Astrocyte of the spinal cord (primary cell): Measurements from ENCODE around the gene MMP17.
"Not testable (repeated sequence)": the region's sequence is repeated elsewhere in the genome, so short reads cannot be mapped to it uniquely, and the experiment has no call there.

Experiments used
- DNase-seq: peaks from one replicate; pipeline ENCODE4 v3.0.0; 2011; ENCODE audit warnings: low read depth, low spot score
- H3K4me3 ChIP-seq: 2 replicates; pipeline ENCODE4 v1.5.1; 2011; ENCODE audit warnings: low read depth, mild to moderate bottlenecking, low read length, moderate library complexity
- in situ Hi-C: cut with HindIII; loops from 2 replicates; pipeline ENCODE4 v1.10.0; 2017; ENCODE audit warnings: low sequenced_read_pairs
- TF ChIP-seq, protein P1 (sequence below): IDR thresholded peaks from 2 replicates; pipeline ENCODE4 v1.5.1; 2012; ENCODE audit warnings: low read depth, mild to moderate bottlenecking, low read length, inconsistent platforms

The MMP17 gene

DNA sequence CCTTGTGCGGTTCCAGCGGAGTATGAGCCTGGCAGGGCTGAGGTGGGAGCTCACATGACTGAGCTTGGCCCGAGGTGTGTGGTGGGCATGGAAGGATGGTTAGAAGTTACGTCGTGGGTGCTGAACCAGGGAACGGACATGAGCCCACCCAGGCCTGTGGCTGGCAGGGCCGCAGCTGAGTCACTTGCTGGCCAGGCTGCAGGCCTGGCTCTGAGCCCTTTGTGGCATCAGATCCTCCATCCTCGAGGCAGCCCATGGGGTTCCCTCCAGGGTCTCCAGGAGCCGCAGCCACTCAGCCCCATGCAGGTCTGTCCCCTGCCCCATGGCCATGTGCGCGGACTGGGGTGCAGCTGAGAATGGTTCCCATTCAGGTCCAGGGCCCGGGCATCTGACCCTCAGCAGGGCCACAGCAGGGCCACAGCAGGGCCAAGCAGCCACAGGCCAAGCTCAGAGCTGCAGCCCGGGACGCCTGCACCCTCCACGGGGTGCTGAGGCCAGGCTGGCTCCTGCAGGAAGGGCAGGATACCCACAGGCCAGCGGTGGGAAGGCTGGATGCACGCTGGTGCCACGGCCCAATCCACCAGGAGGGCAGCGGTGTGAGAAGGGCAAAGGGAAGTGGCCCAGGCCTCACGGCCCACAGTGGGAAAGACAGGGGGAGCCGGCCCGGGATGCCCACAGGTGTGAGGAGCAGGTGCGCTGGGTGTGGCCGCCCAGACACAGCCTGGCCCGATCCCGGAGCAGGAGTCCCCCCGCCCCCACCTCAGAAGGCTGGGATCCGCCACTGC, 39.9 kb downstream of the MMP17 start:
- in situ Hi-C loops, result no loop called here
- no peak overlapping the region for H3K4me3 ChIP-seq
- no peak for DNase-seq
- TF ChIP-seq, protein P1, sequence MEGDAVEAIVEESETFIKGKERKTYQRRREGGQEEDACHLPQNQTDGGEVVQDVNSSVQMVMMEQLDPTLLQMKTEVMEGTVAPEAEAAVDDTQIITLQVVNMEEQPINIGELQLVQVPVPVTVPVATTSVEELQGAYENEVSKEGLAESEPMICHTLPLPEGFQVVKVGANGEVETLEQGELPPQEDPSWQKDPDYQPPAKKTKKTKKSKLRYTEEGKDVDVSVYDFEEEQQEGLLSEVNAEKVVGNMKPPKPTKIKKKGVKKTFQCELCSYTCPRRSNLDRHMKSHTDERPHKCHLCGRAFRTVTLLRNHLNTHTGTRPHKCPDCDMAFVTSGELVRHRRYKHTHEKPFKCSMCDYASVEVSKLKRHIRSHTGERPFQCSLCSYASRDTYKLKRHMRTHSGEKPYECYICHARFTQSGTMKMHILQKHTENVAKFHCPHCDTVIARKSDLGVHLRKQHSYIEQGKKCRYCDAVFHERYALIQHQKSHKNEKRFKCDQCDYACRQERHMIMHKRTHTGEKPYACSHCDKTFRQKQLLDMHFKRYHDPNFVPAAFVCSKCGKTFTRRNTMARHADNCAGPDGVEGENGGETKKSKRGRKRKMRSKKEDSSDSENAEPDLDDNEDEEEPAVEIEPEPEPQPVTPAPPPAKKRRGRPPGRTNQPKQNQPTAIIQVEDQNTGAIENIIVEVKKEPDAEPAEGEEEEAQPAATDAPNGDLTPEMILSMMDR, result no peak

- DNase-seq, result peak; percentile 31
- in situ Hi-C loops, result no loop called here
- TF ChIP-seq, protein P1, result no peak
- no peak overlapping the region for H3K4me3 ChIP-seq
Measured at GRCh38 chr12:131869871-131870418, 41.8 kb downstream of the MMP17 start.

GRCh38 chr12:131871677-131872076, 43.5 kb downstream of the MMP17 start:
- no peak for DNase-seq
- TF ChIP-seq, protein P1, result no peak

GRCh38 chr12:131872154-131873051, 44.2 kb downstream of the MMP17 start:
- in situ Hi-C loops, result no loop called here
- no peak overlapping the region for H3K4me3 ChIP-seq
- DNase-seq, result peak; percentile 79
- TF ChIP-seq, protein P1, result no peak

More at GRCh38 chr12:131871677-131872076, 43.5 kb downstream of the MMP17 start:
- in situ Hi-C loops, result no loop called here
- H3K4me3 ChIP-seq, result no peak overlapping the region

DNA sequence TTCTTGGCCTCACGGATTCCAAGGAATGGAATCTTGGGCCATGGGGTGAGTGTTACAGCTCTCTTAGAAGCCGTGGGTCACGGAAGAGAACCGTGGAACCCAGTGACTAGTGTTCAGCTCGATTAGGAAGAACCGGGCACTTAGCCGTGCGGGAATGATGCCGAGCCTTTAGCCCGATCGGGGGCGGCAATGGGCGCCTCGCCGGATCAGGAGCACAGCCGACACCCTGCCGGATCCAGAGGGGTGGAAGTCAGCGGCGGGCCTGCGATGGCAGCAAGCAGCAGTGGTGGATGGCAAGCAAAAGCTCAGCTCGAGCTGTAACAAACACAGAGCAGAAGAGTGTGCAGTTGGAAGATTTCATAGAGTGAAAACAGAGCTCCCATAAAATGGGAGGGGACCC, 45.1 kb downstream of the MMP17 start:
- TF ChIP-seq, protein P1, result no peak
- DNase-seq, result no peak
- no peak overlapping the region for H3K4me3 ChIP-seq
- in situ Hi-C loops, result no loop called here

- H3K4me3 ChIP-seq, in situ Hi-C loops, DNase-seq: not testable (repeated sequence)
Measured at GRCh38 chr12:131874972-131875371, 46.8 kb downstream of the MMP17 start.

GRCh38 chr12:131877216-131877615, 49.0 kb downstream of the MMP17 start:
- DNase-seq, in situ Hi-C loops, H3K4me3 ChIP-seq: not testable (repeated sequence)

GRCh38 chr12:131878436-131878835, 50.2 kb downstream of the MMP17 start:
- in situ Hi-C loops, DNase-seq, H3K4me3 ChIP-seq: not testable (repeated sequence)
